ENCODE measurements around the gene MAP3K4.

GRCh38 chr6:161094955-161095354 lies 103.4 kb downstream of the MAP3K4 start:
- TF ChIP-seq, protein P1, sequence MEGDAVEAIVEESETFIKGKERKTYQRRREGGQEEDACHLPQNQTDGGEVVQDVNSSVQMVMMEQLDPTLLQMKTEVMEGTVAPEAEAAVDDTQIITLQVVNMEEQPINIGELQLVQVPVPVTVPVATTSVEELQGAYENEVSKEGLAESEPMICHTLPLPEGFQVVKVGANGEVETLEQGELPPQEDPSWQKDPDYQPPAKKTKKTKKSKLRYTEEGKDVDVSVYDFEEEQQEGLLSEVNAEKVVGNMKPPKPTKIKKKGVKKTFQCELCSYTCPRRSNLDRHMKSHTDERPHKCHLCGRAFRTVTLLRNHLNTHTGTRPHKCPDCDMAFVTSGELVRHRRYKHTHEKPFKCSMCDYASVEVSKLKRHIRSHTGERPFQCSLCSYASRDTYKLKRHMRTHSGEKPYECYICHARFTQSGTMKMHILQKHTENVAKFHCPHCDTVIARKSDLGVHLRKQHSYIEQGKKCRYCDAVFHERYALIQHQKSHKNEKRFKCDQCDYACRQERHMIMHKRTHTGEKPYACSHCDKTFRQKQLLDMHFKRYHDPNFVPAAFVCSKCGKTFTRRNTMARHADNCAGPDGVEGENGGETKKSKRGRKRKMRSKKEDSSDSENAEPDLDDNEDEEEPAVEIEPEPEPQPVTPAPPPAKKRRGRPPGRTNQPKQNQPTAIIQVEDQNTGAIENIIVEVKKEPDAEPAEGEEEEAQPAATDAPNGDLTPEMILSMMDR (conservative IDR thresholded peaks at IDR 0.05; ENCODE audit: low read depth, low read length), result no peak
- no peak for TF ChIP-seq POLR2A (IDR thresholded peaks at IDR 0.05; ENCODE audit: low read depth, low read length)
- TF ChIP-seq USF2 (IDR thresholded peaks at IDR 0.05; ENCODE audit: low read depth, low read length), result no peak
- no peak for TF ChIP-seq FOS (IDR thresholded peaks at IDR 0.05; ENCODE audit: low read depth, low read length)
- no peak for TF ChIP-seq RAD21 (IDR thresholded peaks at IDR 0.05; ENCODE audit: low read length)
- TF ChIP-seq CHD1 (IDR thresholded peaks at IDR 0.05; ENCODE audit: low read depth, low read length), result no peak
